Measurements from ENCODE around the gene CDK6. TPM values are rescaled to one million over a fixed set of nuclear protein-coding genes. Genes with fewer than 3 reads are reported as not detected.
A peak's percentile ranks its signal among the peaks of the same experiment; 100 is the strongest.

The CDK6 gene
- total RNA-seq, 1 experiment from 2014 or later, result 25.2 TPM

GRCh38 chr7:92699560-92699959, 136.8 kb downstream of the CDK6 start:
- DNase-seq (ENCODE audit: low spot score), result no peak
- in situ Hi-C loops (cut with HindIII; ENCODE audit: low sequenced_read_pairs), result no loop called here

GRCh38 chr7:92698237-92698841, 138.0 kb downstream of the CDK6 start:
- in situ Hi-C loops (cut with HindIII; ENCODE audit: low sequenced_read_pairs), result no loop called here
- peak; percentile 55 for DNase-seq (ENCODE audit: low spot score)

- in situ Hi-C loops (cut with HindIII; ENCODE audit: low sequenced_read_pairs), result no loop called here
These were observed 139.0 kb downstream of the CDK6 start for GRCh38 chr7:92697414-92697813.

GRCh38 chr7:92697012-92697411, 139.4 kb downstream of the CDK6 start:
- in situ Hi-C loops (cut with HindIII; ENCODE audit: low sequenced_read_pairs), result no loop called here
- DNase-seq (ENCODE audit: low spot score), result no peak

More at GRCh38 chr7:92697414-92697813, 139.0 kb downstream of the CDK6 start:
- no peak for DNase-seq (ENCODE audit: low spot score)

- in situ Hi-C loops (cut with HindIII; ENCODE audit: low sequenced_read_pairs), result no loop called here
- no peak for DNase-seq (ENCODE audit: low spot score)
These were observed 139.8 kb downstream of the CDK6 start for GRCh38 chr7:92696584-92696983.

- DNase-seq (ENCODE audit: low spot score), result peak; percentile 57
- in situ Hi-C loops (cut with HindIII; ENCODE audit: low sequenced_read_pairs), result no loop called here
These were observed 140.8 kb downstream of the CDK6 start for GRCh38 chr7:92695308-92696261.

GRCh38 chr7:92694211-92694610, 142.2 kb downstream of the CDK6 start:
- no peak for DNase-seq (ENCODE audit: low spot score)
- in situ Hi-C loops (cut with HindIII; ENCODE audit: low sequenced_read_pairs), result no loop called here

GRCh38 chr7:92693519-92693918, 142.9 kb downstream of the CDK6 start:
- DNase-seq (ENCODE audit: low spot score), result no peak
- in situ Hi-C loops (cut with HindIII; ENCODE audit: low sequenced_read_pairs), result no loop called here

GRCh38 chr7:92691578-92691977, 144.8 kb downstream of the CDK6 start:
- DNase-seq (ENCODE audit: low spot score), result peak; percentile 43
- in situ Hi-C loops (cut with HindIII; ENCODE audit: low sequenced_read_pairs), result no loop called here

GRCh38 chr7:92685136-92686042, 151.0 kb downstream of the CDK6 start:
- in situ Hi-C loops (cut with HindIII; ENCODE audit: low sequenced_read_pairs), result no loop called here
- no peak for DNase-seq (ENCODE audit: low spot score)

- in situ Hi-C loops (cut with HindIII; ENCODE audit: low sequenced_read_pairs), result no loop called here
- DNase-seq (ENCODE audit: low spot score), result no peak
These were observed 152.1 kb downstream of the CDK6 start for GRCh38 chr7:92684274-92684673.

- in situ Hi-C loops (cut with HindIII; ENCODE audit: low sequenced_read_pairs), result no loop called here
- no peak for DNase-seq (ENCODE audit: low spot score)
These were observed 153.4 kb downstream of the CDK6 start for GRCh38 chr7:92682903-92683539.

GRCh38 chr7:92682330-92682729, 154.0 kb downstream of the CDK6 start:
- in situ Hi-C loops (cut with HindIII; ENCODE audit: low sequenced_read_pairs), result no loop called here
- no peak for DNase-seq (ENCODE audit: low spot score)

GRCh38 chr7:92681633-92682032, 154.7 kb downstream of the CDK6 start:
- in situ Hi-C loops (cut with HindIII; ENCODE audit: low sequenced_read_pairs), result no loop called here
- no peak for DNase-seq (ENCODE audit: low spot score)

GRCh38 chr7:92680442-92680841, 155.9 kb downstream of the CDK6 start:
- no peak for DNase-seq (ENCODE audit: low spot score)
- in situ Hi-C loops (cut with HindIII; ENCODE audit: low sequenced_read_pairs), result no loop called here

- in situ Hi-C loops (cut with HindIII; ENCODE audit: low sequenced_read_pairs), result no loop called here
- no peak for DNase-seq (ENCODE audit: low spot score)
These were observed 158.0 kb downstream of the CDK6 start for GRCh38 chr7:92678291-92678920.

GRCh38 chr7:92674379-92674778, 162.0 kb downstream of the CDK6 start:
- DNase-seq (ENCODE audit: low spot score), result no peak
- in situ Hi-C loops (cut with HindIII; ENCODE audit: low sequenced_read_pairs), result no loop called here

- no peak for DNase-seq (ENCODE audit: low spot score)
- in situ Hi-C loops (cut with HindIII; ENCODE audit: low sequenced_read_pairs), result no loop called here
These were observed 164.7 kb downstream of the CDK6 start for GRCh38 chr7:92671505-92672169.

All from G401 (cell line).